Mesendoderm (in vitro differentiated cells): ENCODE data around the gene ACOX3.

Source experiments
- DNase-seq: peaks from one replicate; pipeline ENCODE4 v3.0.0; 2013
- H2AK5ac ChIP-seq: 2 replicates; pipeline ENCODE4 v1.6.1; 2013; ENCODE audit warnings: low read length, inconsistent platforms
- H2BK120ac ChIP-seq: 2 replicates; pipeline ENCODE4 v1.6.1; 2013; ENCODE audit warnings: low read depth, mild to moderate bottlenecking, low read length, moderate library complexity, mixed read lengths
- H2BK15ac ChIP-seq: replicated peaks from 2 replicates; pipeline ENCODE4 v1.6.1; 2013; ENCODE audit warnings: low read depth, mild to moderate bottlenecking, moderate library complexity
- H2BK5ac ChIP-seq: 2 replicates; pipeline ENCODE4 v1.6.1; 2013; ENCODE audit warnings: low read length, inconsistent platforms
- H3K18ac ChIP-seq: 2 replicates; pipeline ENCODE4 v1.6.1; 2013; ENCODE audit warnings: mild to moderate bottlenecking, low read length, mixed read lengths
- H3K23ac ChIP-seq: one replicate; pipeline ENCODE4 v1.6.1; 2013; ENCODE audit warnings: low read length
- H3K27ac ChIP-seq: 2 replicates; pipeline ENCODE4 v1.5.1; 2013; ENCODE audit warnings: low read depth, mild to moderate bottlenecking, inconsistent platforms, low read length, moderate library complexity
- H3K27me3 ChIP-seq: 2 replicates; pipeline ENCODE4 v1.6.1; 2013; ENCODE audit warnings: low read length, control low read depth, mild to moderate bottlenecking, inconsistent platforms; ENCODE audit not compliant: insufficient read depth, poor library complexity
- H3K36me3 ChIP-seq: 2 replicates; pipeline ENCODE4 v1.6.1; 2013; ENCODE audit warnings: low read length, inconsistent platforms; ENCODE audit not compliant: control insufficient read depth, insufficient read depth
- H3K4ac ChIP-seq: one replicate; pipeline ENCODE4 v1.6.1; 2013; ENCODE audit warnings: low read depth, mild to moderate bottlenecking, low read length, moderate library complexity
- H3K4me1 ChIP-seq: 2 replicates; pipeline ENCODE4 v1.6.1; 2013; ENCODE audit warnings: low read depth, low read length, inconsistent platforms; ENCODE audit not compliant: control insufficient read depth
- H3K4me2 ChIP-seq: 2 replicates; pipeline ENCODE4 v1.6.1; 2013; ENCODE audit warnings: low read length
- H3K4me3 ChIP-seq: 2 replicates; pipeline ENCODE4 v1.5.1; 2013; ENCODE audit warnings: mild to moderate bottlenecking, low read length
- H3K56ac ChIP-seq: one replicate; pipeline ENCODE4 v1.6.1; 2013; ENCODE audit warnings: low read length
- H3K79me1 ChIP-seq: 2 replicates; pipeline ENCODE4 v1.6.1; 2013; ENCODE audit warnings: low read length, inconsistent platforms
- H3K79me2 ChIP-seq: 2 replicates; pipeline ENCODE4 v1.6.1; 2013; ENCODE audit warnings: mild to moderate bottlenecking, low read length; ENCODE audit not compliant: control insufficient read depth, insufficient read depth
- H3K9ac ChIP-seq: 2 replicates; pipeline ENCODE4 v1.6.1; 2013; ENCODE audit warnings: low read length, inconsistent platforms
- H4K5ac ChIP-seq: one replicate; pipeline ENCODE4 v1.6.1; 2013; ENCODE audit warnings: low read length
- H4K8ac ChIP-seq: one replicate; pipeline ENCODE4 v1.6.1; 2013; ENCODE audit warnings: low read depth, mild to moderate bottlenecking, control low read depth, low read length, moderate library complexity
- WGBS: extraction: QIAGEN DNeasy Blood & Tissue Kit; methylation state at CpG from one replicate; pipeline ENCODE4 v1.1.7; 2013; ENCODE audit warnings: low lambda C conversion rate, missing lambda C conversion rate; ENCODE audit not compliant: insufficient coverage; ENCODE audit errors: extremely low coverage; 5-methylcytosine and 5-hydroxymethylcytosine counted together

ACOX3 gene

GRCh38 chr4:8417071-8417614 is 23.4 kb downstream of the ACOX3 start:
- no peak overlapping the region for H2BK5ac ChIP-seq
- no peak overlapping the region for H2BK120ac ChIP-seq
- H4K5ac ChIP-seq, result no peak overlapping the region
- H3K4me1 ChIP-seq, result no peaks in the 10 kb centered on the region
- H3K79me1 ChIP-seq, result peaks cover 3% of the 10 kb centered on the region
- DNase-seq, result no peak
- no peak overlapping the region for H3K4ac ChIP-seq
- no peaks in the 10 kb centered on the region for H3K79me2 ChIP-seq
- H2BK15ac ChIP-seq, result no peak overlapping the region
- no peaks in the 10 kb centered on the region for H3K27me3 ChIP-seq
- WGBS, result no CpG with 5 or more reads among the region's 11 CpGs
- peaks cover 9% of the 10 kb centered on the region for H3K36me3 ChIP-seq
- H3K9ac ChIP-seq, result no peak overlapping the region
- H3K18ac ChIP-seq, result no peak overlapping the region
- H3K4me2 ChIP-seq, result no peak overlapping the region
- H4K8ac ChIP-seq, result no peak overlapping the region
- no peak overlapping the region for H3K4me3 ChIP-seq
- H2AK5ac ChIP-seq, result no peak overlapping the region
- H3K23ac ChIP-seq, result no peak overlapping the region
- no peak overlapping the region for H3K56ac ChIP-seq
- H3K27ac ChIP-seq, result no peak overlapping the region

GRCh38 chr4:8414377-8414776 is 26.1 kb downstream of the ACOX3 start:
- no peak overlapping the region for H2BK120ac ChIP-seq
- no peak for DNase-seq
- WGBS, result no CpG with 5 or more reads among the region's 2 CpGs
- no peak overlapping the region for H3K18ac ChIP-seq
- no peak overlapping the region for H3K23ac ChIP-seq
- H4K5ac ChIP-seq, result no peak overlapping the region
- no peaks in the 10 kb centered on the region for H3K27me3 ChIP-seq
- H3K4me2 ChIP-seq, result no peak overlapping the region
- no peak overlapping the region for H3K4me3 ChIP-seq
- no peak overlapping the region for H4K8ac ChIP-seq
- H3K4ac ChIP-seq, result no peak overlapping the region
- H3K79me1 ChIP-seq, result peaks cover 3% of the 10 kb centered on the region
- H2AK5ac ChIP-seq, result no peak overlapping the region
- H3K27ac ChIP-seq, result no peak overlapping the region
- H3K79me2 ChIP-seq, result no peaks in the 10 kb centered on the region
- no peak overlapping the region for H2BK5ac ChIP-seq
- H3K56ac ChIP-seq, result no peak overlapping the region
- H2BK15ac ChIP-seq, result no peak overlapping the region
- H3K9ac ChIP-seq, result no peak overlapping the region
- H3K36me3 ChIP-seq, result peaks cover 9% of the 10 kb centered on the region
- H3K4me1 ChIP-seq, result no peaks in the 10 kb centered on the region

DNA sequence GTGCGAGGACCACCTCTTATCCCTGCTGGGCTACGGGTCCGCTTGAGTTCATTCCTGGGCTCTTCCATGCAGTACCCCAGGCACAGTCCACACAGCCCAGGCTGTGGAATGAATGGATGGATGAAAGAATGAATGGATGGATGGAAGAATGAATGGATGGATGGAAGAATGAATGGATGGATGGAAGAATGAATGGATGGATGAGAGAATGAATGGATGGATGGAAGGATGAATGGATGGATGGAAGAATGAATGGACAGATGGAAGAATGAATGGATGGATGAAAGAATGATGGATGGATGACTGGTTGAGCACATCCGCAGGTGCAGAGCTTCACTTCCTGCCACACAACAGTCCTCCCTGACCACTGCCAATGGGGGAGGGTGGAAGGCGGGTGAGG is 28.2 kb downstream of the ACOX3 start:
- H3K4me1 ChIP-seq, result no peaks in the 10 kb centered on the region
- H3K4me2 ChIP-seq, result no peak overlapping the region
- no peak overlapping the region for H3K56ac ChIP-seq
- no peak overlapping the region for H2AK5ac ChIP-seq
- no CpG with 5 or more reads among the region's 5 CpGs for WGBS
- no peak overlapping the region for H2BK5ac ChIP-seq
- no peak overlapping the region for H4K5ac ChIP-seq
- no peaks in the 10 kb centered on the region for H3K79me2 ChIP-seq
- no peak overlapping the region for H3K4me3 ChIP-seq
- H4K8ac ChIP-seq, result no peak overlapping the region
- H3K79me1 ChIP-seq, result peaks cover 2% of the 10 kb centered on the region
- no peak overlapping the region for H3K27ac ChIP-seq
- no peak overlapping the region for H3K4ac ChIP-seq
- no peak overlapping the region for H2BK120ac ChIP-seq
- H3K18ac ChIP-seq, result no peak overlapping the region
- H2BK15ac ChIP-seq, result no peak overlapping the region
- no peak overlapping the region for H3K23ac ChIP-seq
- DNase-seq, result no peak
- H3K9ac ChIP-seq, result no peak overlapping the region
- no peaks in the 10 kb centered on the region for H3K27me3 ChIP-seq
- H3K36me3 ChIP-seq, result peaks cover 9% of the 10 kb centered on the region

- no peaks in the 10 kb centered on the region for H3K79me1 ChIP-seq
- no peaks in the 10 kb centered on the region for H3K4me1 ChIP-seq
- no peak overlapping the region for H3K9ac ChIP-seq
- H2BK15ac ChIP-seq, result no peak overlapping the region
- H2BK5ac ChIP-seq, result no peak overlapping the region
- no peak overlapping the region for H2BK120ac ChIP-seq
- H3K56ac ChIP-seq, result no peak overlapping the region
- no peak overlapping the region for H3K18ac ChIP-seq
- no peak overlapping the region for H2AK5ac ChIP-seq
- no peaks in the 10 kb centered on the region for H3K79me2 ChIP-seq
- no peak overlapping the region for H3K23ac ChIP-seq
- no peaks in the 10 kb centered on the region for H3K27me3 ChIP-seq
- no peak overlapping the region for H3K27ac ChIP-seq
- H3K36me3 ChIP-seq, result peaks cover 9% of the 10 kb centered on the region
- no peak for DNase-seq
- H3K4ac ChIP-seq, result no peak overlapping the region
- no peak overlapping the region for H3K4me3 ChIP-seq
- H4K8ac ChIP-seq, result no peak overlapping the region
- no peak overlapping the region for H4K5ac ChIP-seq
- H3K4me2 ChIP-seq, result no peak overlapping the region
- no CpG with 5 or more reads among the region's 13 CpGs for WGBS
These were observed 29.0 kb downstream of the ACOX3 start for GRCh38 chr4:8411351-8412180.

DNA sequence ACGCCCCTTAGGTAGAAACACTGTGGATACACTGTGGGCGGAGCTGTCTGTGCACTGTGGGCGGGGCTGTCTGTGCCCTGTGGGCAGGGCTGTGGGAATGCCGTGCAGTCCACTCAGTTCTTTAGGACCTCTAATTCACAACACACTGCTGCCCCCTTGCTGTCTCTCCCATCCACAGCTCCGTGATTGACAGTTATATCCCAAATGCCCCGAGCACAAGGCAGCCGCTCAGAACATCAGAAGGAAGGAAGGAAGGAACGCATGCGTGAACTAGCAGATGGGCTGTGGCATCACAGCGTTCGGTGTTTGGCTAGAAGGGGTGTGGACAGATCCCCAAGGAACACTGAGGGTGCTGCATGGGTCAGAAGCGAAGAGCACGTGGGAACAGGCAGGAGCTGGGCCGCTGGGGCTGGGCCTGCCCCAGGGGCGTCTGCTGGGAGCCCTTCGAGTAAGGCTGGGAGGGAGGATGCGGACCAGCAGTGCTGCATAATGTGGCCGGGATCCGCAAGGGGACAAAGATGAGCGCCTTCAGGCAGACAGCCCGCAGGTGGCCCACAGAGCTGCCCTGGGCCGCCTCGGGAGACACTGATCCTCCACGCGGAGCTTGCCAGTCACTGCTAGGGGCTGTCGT is 29.8 kb downstream of the ACOX3 start:
- Histone ChIP-seq H2AK5ac (no peak overlapping the region), H3K4me2 (no peak overlapping the region), H3K4ac (no peak overlapping the region), H3K79me1 (no peaks in the 10 kb centered on the region), H3K27me3 (no peaks in the 10 kb centered on the region), H2BK120ac (no peak overlapping the region), H3K56ac (peak overlapping the region; percentile 30), H2BK15ac (no peak overlapping the region), H4K5ac (no peak overlapping the region), H3K36me3 (peaks cover 11% of the 10 kb centered on the region), H3K4me1 (no peaks in the 10 kb centered on the region), H4K8ac (no peak overlapping the region), H3K23ac (no peak overlapping the region), H3K4me3 (no peak overlapping the region), H3K18ac (no peak overlapping the region), H3K27ac (no peak overlapping the region), H3K79me2 (no peaks in the 10 kb centered on the region), H3K9ac (no peak overlapping the region), H2BK5ac (no peak overlapping the region)
- DNase-seq, result peak; percentile 95
- WGBS, result no CpG with 5 or more reads among the region's 26 CpGs
